Ovary (tissue), 3 donors: ENCODE measurements around the gene GRB7.

Experiments
- EP300 ChIP-seq: sonication (generic); formaldehyde crosslinking; IDR thresholded peaks from one replicate; pipeline ENCODE4 v1.6.1; 2017; ENCODE audit warnings: antibody characterized with exemption
- POLR2A ChIP-seq: fragments of 450-650 bp; IDR thresholded peaks from one replicate; pipeline ENCODE4 v1.6.1; 2017; ENCODE audit warnings: antibody characterized with exemption, mild to moderate bottlenecking, moderate library complexity
- TF ChIP-seq, protein P1 (sequence below), 3 donors: fragments of 450-650 bp in 2 of 3; fragments of 200-600 bp in 1 of 3; IDR thresholded peaks; one replicate each; pipeline versions ENCODE4 v1.5.1 to v1.8.0; 2016 to 2022; ENCODE audit warnings: antibody characterized with exemption in 3 of 3, mild to moderate bottlenecking in 1 of 3
- donor health status: DM: no; HTN: no; CAD: no.

DNA sequence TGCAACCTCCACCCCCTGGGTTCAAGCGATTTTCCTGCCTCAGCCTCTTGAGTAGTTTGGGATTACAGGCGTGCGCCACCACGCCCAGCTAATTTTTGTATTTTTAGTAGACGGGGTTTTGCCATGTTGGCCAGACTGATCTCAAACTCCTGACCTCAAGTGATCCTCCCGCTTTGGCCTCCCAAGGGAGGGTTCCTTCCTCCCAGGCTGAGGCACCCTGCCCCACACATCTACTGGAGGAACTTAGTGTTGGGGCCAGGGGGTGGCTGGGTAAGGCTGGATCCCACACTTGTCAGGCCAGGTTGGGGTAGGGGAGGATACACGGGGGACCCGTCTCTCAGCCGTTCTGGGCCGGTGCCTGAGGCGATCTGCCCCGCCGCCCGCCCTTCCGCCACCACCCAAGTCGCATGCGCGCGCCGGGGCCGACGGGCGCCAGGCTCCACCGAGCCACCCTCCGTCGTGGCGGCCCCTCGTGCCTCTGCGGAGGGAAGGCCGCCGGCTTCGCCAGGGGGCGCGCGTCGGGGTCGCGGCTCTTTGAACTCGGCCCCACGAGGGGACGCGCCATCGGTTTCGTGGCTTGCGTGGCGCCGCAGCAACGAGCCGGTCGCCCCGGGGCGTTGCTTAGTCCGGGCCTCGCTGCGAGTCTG is 15.9 kb downstream of the GRB7 start:
- TF ChIP-seq, protein P1, sequence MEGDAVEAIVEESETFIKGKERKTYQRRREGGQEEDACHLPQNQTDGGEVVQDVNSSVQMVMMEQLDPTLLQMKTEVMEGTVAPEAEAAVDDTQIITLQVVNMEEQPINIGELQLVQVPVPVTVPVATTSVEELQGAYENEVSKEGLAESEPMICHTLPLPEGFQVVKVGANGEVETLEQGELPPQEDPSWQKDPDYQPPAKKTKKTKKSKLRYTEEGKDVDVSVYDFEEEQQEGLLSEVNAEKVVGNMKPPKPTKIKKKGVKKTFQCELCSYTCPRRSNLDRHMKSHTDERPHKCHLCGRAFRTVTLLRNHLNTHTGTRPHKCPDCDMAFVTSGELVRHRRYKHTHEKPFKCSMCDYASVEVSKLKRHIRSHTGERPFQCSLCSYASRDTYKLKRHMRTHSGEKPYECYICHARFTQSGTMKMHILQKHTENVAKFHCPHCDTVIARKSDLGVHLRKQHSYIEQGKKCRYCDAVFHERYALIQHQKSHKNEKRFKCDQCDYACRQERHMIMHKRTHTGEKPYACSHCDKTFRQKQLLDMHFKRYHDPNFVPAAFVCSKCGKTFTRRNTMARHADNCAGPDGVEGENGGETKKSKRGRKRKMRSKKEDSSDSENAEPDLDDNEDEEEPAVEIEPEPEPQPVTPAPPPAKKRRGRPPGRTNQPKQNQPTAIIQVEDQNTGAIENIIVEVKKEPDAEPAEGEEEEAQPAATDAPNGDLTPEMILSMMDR (IDR thresholded peaks at IDR 0.05): no peak
- TF ChIP-seq POLR2A (no peak), EP300 (no peak)
